HG03039 (cell line): Measurements from ENCODE around the gene HEXD.
"Not testable (repeated sequence)": the region's sequence is repeated elsewhere in the genome, so short reads cannot be mapped to it uniquely, and the experiment has no call there.

Experiments
- ATAC-seq: cut with Tn5 transposase; IDR thresholded peaks from one replicate; pipeline ENCODE4 v1.9.1; 2021; ENCODE audit warnings: mild to moderate bottlenecking, moderate library complexity; ENCODE audit not compliant: unreplicated experiment

The HEXD gene

GRCh38 chr17:82457073-82457928 lies 39.2 kb downstream of the HEXD start:
- ATAC-seq, result no peak

- ATAC-seq, result no peak
Observed at GRCh38 chr17:82457929-82458178, 39.7 kb downstream of the HEXD start.

- ATAC-seq, result peak; percentile 84
Observed at GRCh38 chr17:82458179-82458884, 40.2 kb downstream of the HEXD start, which contains the start of gene NARF. Gene NARF, plus strand, starts transcription at chr17:82458741. Its CDS starts 63 bp downstream, at chr17:82458804.

GRCh38 chr17:82458885-82459424 lies 40.8 kb downstream of the HEXD start:
- no peak for ATAC-seq

- ATAC-seq, result not testable (repeated sequence)
Observed at GRCh38 chr17:82459936-82460335, 41.8 kb downstream of the HEXD start.

GRCh38 chr17:82461827-82462524 lies 43.8 kb downstream of the HEXD start:
- no peak for ATAC-seq

- no peak for ATAC-seq
Observed at GRCh38 chr17:82463391-82463790, 45.2 kb downstream of the HEXD start.

GRCh38 chr17:82463925-82464566 lies 45.9 kb downstream of the HEXD start:
- no peak for ATAC-seq

- no peak for ATAC-seq
Observed at GRCh38 chr17:82464567-82464929, 46.4 kb downstream of the HEXD start.

GRCh38 chr17:82465023-82465603 lies 47.0 kb downstream of the HEXD start:
- ATAC-seq, result no peak

- ATAC-seq, result no peak
Observed at GRCh38 chr17:82468692-82469091, 50.5 kb downstream of the HEXD start.

- ATAC-seq, result no peak
Observed at GRCh38 chr17:82470065-82470464, 51.9 kb downstream of the HEXD start.

- no peak for ATAC-seq
Observed at GRCh38 chr17:82474223-82475010, 56.3 kb downstream of the HEXD start.

- no peak for ATAC-seq
Observed at GRCh38 chr17:82475458-82475857, 57.3 kb downstream of the HEXD start.

GRCh38 chr17:82477934-82478333 lies 59.8 kb downstream of the HEXD start:
- ATAC-seq, result no peak

- no peak for ATAC-seq
Observed at GRCh38 chr17:82479602-82480001, 61.5 kb downstream of the HEXD start.

- ATAC-seq, result no peak
Observed at GRCh38 chr17:82480318-82480717, 62.2 kb downstream of the HEXD start.

GRCh38 chr17:82483204-82483660 lies 65.1 kb downstream of the HEXD start:
- no peak for ATAC-seq

GRCh38 chr17:82483836-82484235 lies 65.7 kb downstream of the HEXD start:
- ATAC-seq, result no peak
